Ishikawa (cell line): ENCODE data around the gene STK32C.

ENCODE experiments used
- CEBPB ChIP-seq: IDR thresholded peaks from 2 replicates; pipeline ENCODE4 v1.6.1; 2012
- CREB1 ChIP-seq: IDR thresholded peaks from 2 replicates; pipeline ENCODE4 v1.6.1; 2012; ENCODE audit warnings: low read depth
- EGR1 ChIP-seq: IDR thresholded peaks from 2 replicates; pipeline ENCODE4 v1.6.1; 2012
- EP300 ChIP-seq: IDR thresholded peaks from 2 replicates; pipeline ENCODE4 v1.6.1; 2012; ENCODE audit warnings: borderline replicate concordance
- FOXM1 ChIP-seq: IDR thresholded peaks from 2 replicates; pipeline ENCODE4 v1.6.1; 2012; ENCODE audit warnings: low read depth, borderline replicate concordance
- NFIC ChIP-seq: IDR thresholded peaks from 2 replicates; pipeline ENCODE4 v1.6.1; 2012
- RAD21 ChIP-seq: IDR thresholded peaks from 2 replicates; pipeline ENCODE4 v1.6.1; 2012; ENCODE audit warnings: low read depth
- TAF1 ChIP-seq: IDR thresholded peaks from 2 replicates; pipeline ENCODE4 v1.6.1; 2012; ENCODE audit warnings: low read depth, mild to moderate bottlenecking
- TCF12 ChIP-seq: IDR thresholded peaks from 2 replicates; pipeline ENCODE4 v1.6.1; 2012; ENCODE audit warnings: low read depth
- TEAD4 ChIP-seq: IDR thresholded peaks from 2 replicates; pipeline ENCODE4 v1.6.1; 2012
- YY1 ChIP-seq: IDR thresholded peaks from 2 replicates; pipeline ENCODE4 v1.6.1; 2012; ENCODE audit warnings: low read depth
- ZBTB7A ChIP-seq: IDR thresholded peaks from 2 replicates; pipeline ENCODE4 v1.6.1; 2012; ENCODE audit warnings: low read depth
- TF ChIP-seq, protein P1 (sequence below): IDR thresholded peaks from 2 replicates; pipeline ENCODE4 v1.6.1; 2012
- TF ChIP-seq, protein P2 (sequence below): IDR thresholded peaks from 2 replicates; pipeline ENCODE4 v1.6.1; 2012; ENCODE audit warnings: low read depth, mild to moderate bottlenecking
- TF ChIP-seq, protein P3 (sequence below): IDR thresholded peaks from 2 replicates; pipeline ENCODE4 v1.6.1; 2012

The STK32C gene

DNA sequence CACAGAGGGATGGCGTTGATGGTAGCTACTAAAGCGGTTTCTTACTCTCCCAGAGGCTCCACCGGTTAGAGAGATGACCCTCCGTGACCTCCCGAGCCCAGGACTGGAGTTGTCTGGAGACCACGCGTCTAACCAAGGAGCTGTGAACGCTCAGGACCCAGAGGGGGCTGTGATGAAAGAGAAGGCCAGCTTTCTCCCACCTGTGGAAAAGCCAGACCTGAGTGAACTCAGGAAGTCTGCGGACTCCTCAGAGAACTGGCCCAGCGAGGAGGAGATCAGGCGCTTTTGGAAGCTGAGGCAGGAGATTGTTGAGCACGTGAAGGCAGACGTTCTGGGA, 40.1 kb upstream of the STK32C start:
- TF ChIP-seq EP300 (no peak), YY1 (no peak), ZBTB7A (no peak), RAD21 (no peak), FOXM1 (no peak), CEBPB (no peak), CREB1 (no peak), EGR1 (no peak), NFIC (no peak), TEAD4 (no peak)
- TF ChIP-seq, protein P1, sequence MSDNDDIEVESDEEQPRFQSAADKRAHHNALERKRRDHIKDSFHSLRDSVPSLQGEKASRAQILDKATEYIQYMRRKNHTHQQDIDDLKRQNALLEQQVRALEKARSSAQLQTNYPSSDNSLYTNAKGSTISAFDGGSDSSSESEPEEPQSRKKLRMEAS, result no peak
- TF ChIP-seq, protein P2, sequence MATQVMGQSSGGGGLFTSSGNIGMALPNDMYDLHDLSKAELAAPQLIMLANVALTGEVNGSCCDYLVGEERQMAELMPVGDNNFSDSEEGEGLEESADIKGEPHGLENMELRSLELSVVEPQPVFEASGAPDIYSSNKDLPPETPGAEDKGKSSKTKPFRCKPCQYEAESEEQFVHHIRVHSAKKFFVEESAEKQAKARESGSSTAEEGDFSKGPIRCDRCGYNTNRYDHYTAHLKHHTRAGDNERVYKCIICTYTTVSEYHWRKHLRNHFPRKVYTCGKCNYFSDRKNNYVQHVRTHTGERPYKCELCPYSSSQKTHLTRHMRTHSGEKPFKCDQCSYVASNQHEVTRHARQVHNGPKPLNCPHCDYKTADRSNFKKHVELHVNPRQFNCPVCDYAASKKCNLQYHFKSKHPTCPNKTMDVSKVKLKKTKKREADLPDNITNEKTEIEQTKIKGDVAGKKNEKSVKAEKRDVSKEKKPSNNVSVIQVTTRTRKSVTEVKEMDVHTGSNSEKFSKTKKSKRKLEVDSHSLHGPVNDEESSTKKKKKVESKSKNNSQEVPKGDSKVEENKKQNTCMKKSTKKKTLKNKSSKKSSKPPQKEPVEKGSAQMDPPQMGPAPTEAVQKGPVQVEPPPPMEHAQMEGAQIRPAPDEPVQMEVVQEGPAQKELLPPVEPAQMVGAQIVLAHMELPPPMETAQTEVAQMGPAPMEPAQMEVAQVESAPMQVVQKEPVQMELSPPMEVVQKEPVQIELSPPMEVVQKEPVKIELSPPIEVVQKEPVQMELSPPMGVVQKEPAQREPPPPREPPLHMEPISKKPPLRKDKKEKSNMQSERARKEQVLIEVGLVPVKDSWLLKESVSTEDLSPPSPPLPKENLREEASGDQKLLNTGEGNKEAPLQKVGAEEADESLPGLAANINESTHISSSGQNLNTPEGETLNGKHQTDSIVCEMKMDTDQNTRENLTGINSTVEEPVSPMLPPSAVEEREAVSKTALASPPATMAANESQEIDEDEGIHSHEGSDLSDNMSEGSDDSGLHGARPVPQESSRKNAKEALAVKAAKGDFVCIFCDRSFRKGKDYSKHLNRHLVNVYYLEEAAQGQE, result no peak
- TF ChIP-seq, protein P3, sequence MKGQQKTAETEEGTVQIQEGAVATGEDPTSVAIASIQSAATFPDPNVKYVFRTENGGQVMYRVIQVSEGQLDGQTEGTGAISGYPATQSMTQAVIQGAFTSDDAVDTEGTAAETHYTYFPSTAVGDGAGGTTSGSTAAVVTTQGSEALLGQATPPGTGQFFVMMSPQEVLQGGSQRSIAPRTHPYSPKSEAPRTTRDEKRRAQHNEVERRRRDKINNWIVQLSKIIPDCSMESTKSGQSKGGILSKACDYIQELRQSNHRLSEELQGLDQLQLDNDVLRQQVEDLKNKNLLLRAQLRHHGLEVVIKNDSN, result no peak

DNA sequence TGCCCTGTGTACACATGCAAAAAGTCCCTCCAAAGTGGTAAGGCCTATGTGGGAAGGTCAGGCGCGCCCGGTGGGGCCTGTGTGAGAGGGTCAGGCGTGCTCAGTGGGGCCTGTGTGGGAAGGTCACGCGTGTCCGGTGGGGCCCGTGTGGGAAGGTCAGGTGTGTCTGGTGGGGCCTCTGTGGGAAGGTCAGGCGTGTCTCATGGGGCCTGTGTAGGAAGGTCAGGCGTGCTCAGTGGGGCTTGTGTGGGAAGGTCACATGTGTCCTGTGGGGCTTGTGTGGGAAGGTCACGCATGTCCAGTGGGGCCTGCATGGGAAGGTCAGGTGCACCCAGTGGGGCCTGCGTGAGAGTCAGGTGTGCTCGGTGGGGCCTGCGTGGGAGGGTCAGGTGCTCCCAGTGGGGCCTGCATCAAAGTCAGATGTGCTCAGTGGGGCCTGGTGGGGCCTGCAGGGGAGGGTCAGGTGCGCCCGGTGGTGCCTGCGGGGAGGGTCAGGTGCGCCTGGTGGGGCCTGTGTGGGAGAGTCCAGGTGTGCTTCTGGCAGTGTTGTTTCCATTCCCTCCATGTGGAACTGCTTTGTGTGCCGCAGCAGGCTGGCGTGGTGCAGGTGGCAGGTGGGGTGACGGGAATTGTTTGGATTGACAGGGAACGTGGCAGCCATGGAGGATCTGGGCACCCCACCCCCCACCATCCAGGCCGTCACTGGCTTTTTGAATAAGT, 39.6 kb upstream of the STK32C start:
- TF ChIP-seq TEAD4, result no peak
- TF ChIP-seq, protein P2, result no peak
- TF ChIP-seq CEBPB, result no peak
- TF ChIP-seq, protein P3, result no peak

DNA sequence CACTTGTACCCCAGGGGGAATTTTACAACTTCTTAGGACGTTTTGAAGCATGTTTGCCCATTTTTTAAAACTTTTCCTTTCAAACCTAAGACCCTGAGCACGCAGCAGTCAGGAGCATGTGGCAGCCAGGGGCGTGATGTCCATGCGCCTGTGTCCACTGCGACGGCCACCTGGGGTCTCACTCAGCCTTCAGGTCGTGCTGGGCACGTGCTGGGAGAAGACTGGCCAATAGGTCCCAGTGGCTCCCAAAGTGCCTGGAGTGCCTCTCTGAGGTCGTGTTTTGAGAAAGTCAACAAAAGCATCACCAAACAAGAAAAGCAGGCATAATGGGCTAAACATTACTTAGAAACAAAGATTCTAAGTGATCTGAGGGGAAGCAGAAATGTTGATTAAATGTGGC, 39.1 kb upstream of the STK32C start:
- TF ChIP-seq, protein P3, result no peak
- TF ChIP-seq NFIC (no peak), TAF1 (no peak), YY1 (no peak), TEAD4 (no peak), EP300 (no peak)
- TF ChIP-seq, protein P2, result no peak

DNA sequence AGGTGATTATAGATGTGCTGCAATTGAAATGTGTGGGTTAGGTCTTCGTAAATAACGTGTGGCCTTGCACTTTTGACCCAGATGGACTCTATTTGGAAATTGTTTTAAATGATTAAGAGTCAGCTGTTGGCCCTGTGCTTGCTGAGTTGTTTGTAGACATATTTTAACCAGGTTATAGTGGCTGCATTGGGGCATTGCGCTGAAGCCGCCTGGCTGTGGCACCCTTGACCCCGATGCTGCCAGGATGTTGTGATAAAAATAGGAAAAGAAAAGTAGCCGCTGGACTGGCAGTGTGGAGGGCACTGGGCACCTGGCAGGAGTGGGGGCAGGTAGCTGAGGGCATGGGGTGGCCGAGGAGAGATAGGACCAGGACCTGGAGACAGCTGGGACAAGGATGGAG, 37.6 kb upstream of the STK32C start:
- TF ChIP-seq ZBTB7A (no peak), EGR1 (no peak), TEAD4 (no peak), TCF12 (no peak), CEBPB (no peak), NFIC (no peak)
- TF ChIP-seq, protein P3, result no peak

DNA sequence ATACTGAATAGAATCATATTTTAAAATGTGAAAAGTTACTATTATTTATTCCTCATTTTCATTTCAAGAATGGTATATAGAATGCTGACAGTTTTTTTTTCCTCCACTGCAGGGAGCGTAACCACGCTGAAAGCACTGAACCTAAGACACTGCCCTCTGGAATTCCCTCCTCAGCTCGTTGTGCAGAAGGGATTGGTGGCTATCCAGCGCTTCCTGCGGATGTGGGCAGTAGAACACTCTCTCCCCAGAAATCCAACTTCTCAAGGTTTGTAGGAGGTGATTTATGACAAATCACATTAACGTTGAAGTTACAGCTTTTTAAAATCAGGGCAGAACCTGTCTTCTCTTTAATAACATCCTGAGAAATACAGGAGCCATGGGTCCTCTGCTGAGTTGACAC, 36.6 kb upstream of the STK32C start:
- TF ChIP-seq, protein P2, result no peak
- TF ChIP-seq TCF12, result no peak
- no peak for TF ChIP-seq TAF1
- TF ChIP-seq, protein P3, result no peak
- no peak for TF ChIP-seq CEBPB
